GM19438 (cell line): Measurements from ENCODE around the gene ANTXR1.

ENCODE experiments used
- ATAC-seq: cut with Tn5 transposase; IDR thresholded peaks from one replicate; pipeline ENCODE4 v1.9.1; 2021; ENCODE audit warnings: low read depth; ENCODE audit not compliant: unreplicated experiment

The ANTXR1 gene

GRCh38 chr2:69065735-69066336 is 52.9 kb downstream of the ANTXR1 start:
- no peak for ATAC-seq

GRCh38 chr2:69067026-69067630 is 54.1 kb downstream of the ANTXR1 start:
- no peak for ATAC-seq

GRCh38 chr2:69067866-69068265 is 54.9 kb downstream of the ANTXR1 start:
- ATAC-seq = no peak

- ATAC-seq = no peak
These were observed 58.0 kb downstream of the ANTXR1 start for GRCh38 chr2:69070969-69071368.

GRCh38 chr2:69073928-69074570 is 61.1 kb downstream of the ANTXR1 start:
- ATAC-seq = no peak

- no peak for ATAC-seq
These were observed 61.9 kb downstream of the ANTXR1 start for GRCh38 chr2:69074918-69075317.

- no peak for ATAC-seq
These were observed 62.5 kb downstream of the ANTXR1 start for GRCh38 chr2:69075486-69075885.

GRCh38 chr2:69076601-69077000 is 63.6 kb downstream of the ANTXR1 start:
- ATAC-seq = no peak

- ATAC-seq = no peak
These were observed 64.4 kb downstream of the ANTXR1 start for GRCh38 chr2:69077252-69077950.

GRCh38 chr2:69080071-69080470 is 67.1 kb downstream of the ANTXR1 start:
- ATAC-seq = no peak

- no peak for ATAC-seq
These were observed 68.1 kb downstream of the ANTXR1 start for GRCh38 chr2:69081001-69081580.

- no peak for ATAC-seq
These were observed 68.8 kb downstream of the ANTXR1 start for GRCh38 chr2:69081757-69082156.

- ATAC-seq = no peak
These were observed 69.5 kb downstream of the ANTXR1 start for GRCh38 chr2:69082430-69082997.

- no peak for ATAC-seq
These were observed 70.3 kb downstream of the ANTXR1 start for GRCh38 chr2:69083235-69083748.

- ATAC-seq = no peak
These were observed 71.5 kb downstream of the ANTXR1 start for GRCh38 chr2:69084492-69084891.

GRCh38 chr2:69086466-69086865 is 73.5 kb downstream of the ANTXR1 start:
- ATAC-seq = no peak

- ATAC-seq = no peak
These were observed 74.4 kb downstream of the ANTXR1 start for GRCh38 chr2:69087211-69087911.

GRCh38 chr2:69087912-69088240 is 74.9 kb downstream of the ANTXR1 start:
- no peak for ATAC-seq

GRCh38 chr2:69088466-69088865 is 75.5 kb downstream of the ANTXR1 start:
- ATAC-seq = no peak

GRCh38 chr2:69089266-69089665 is 76.3 kb downstream of the ANTXR1 start:
- no peak for ATAC-seq
